Fibroblast of mammary gland (primary cell): ENCODE measurements around the gene RHCE.

Experiments
- DNase-seq: peaks from one replicate; pipeline ENCODE4 v3.0.0-alpha.2; 2010; ENCODE audit warnings: low read depth
- H3K4me3 ChIP-seq: 2 replicates; pipeline ENCODE4 v1.5.1; 2011; ENCODE audit warnings: low read depth, mild to moderate bottlenecking, low read length, moderate library complexity; ENCODE audit not compliant: control insufficient read depth
- TF ChIP-seq, protein P1 (sequence below): conservative IDR thresholded peaks from 2 replicates; pipeline ENCODE4 v1.5.1; 2011; ENCODE audit warnings: low read depth, low read length, inconsistent platforms; ENCODE audit not compliant: control insufficient read depth, insufficient read depth

The RHCE gene

GRCh38 chr1:25432749-25433388, 12.2 kb upstream of the RHCE start:
- TF ChIP-seq, protein P1, sequence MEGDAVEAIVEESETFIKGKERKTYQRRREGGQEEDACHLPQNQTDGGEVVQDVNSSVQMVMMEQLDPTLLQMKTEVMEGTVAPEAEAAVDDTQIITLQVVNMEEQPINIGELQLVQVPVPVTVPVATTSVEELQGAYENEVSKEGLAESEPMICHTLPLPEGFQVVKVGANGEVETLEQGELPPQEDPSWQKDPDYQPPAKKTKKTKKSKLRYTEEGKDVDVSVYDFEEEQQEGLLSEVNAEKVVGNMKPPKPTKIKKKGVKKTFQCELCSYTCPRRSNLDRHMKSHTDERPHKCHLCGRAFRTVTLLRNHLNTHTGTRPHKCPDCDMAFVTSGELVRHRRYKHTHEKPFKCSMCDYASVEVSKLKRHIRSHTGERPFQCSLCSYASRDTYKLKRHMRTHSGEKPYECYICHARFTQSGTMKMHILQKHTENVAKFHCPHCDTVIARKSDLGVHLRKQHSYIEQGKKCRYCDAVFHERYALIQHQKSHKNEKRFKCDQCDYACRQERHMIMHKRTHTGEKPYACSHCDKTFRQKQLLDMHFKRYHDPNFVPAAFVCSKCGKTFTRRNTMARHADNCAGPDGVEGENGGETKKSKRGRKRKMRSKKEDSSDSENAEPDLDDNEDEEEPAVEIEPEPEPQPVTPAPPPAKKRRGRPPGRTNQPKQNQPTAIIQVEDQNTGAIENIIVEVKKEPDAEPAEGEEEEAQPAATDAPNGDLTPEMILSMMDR, result no peak
- no peak for DNase-seq
- no peak overlapping the region for H3K4me3 ChIP-seq

GRCh38 chr1:25431955-25432719, 11.5 kb upstream of the RHCE start:
- TF ChIP-seq, protein P1, result no peak
- DNase-seq, result no peak

GRCh38 chr1:25430967-25431881, 10.6 kb upstream of the RHCE start:
- TF ChIP-seq, protein P1, result no peak
- no peak for DNase-seq
- H3K4me3 ChIP-seq, result peak overlapping the region; percentile 88

More at GRCh38 chr1:25431955-25432719, 11.5 kb upstream of the RHCE start:
- H3K4me3 ChIP-seq, result peak overlapping the region; percentile 74

DNA sequence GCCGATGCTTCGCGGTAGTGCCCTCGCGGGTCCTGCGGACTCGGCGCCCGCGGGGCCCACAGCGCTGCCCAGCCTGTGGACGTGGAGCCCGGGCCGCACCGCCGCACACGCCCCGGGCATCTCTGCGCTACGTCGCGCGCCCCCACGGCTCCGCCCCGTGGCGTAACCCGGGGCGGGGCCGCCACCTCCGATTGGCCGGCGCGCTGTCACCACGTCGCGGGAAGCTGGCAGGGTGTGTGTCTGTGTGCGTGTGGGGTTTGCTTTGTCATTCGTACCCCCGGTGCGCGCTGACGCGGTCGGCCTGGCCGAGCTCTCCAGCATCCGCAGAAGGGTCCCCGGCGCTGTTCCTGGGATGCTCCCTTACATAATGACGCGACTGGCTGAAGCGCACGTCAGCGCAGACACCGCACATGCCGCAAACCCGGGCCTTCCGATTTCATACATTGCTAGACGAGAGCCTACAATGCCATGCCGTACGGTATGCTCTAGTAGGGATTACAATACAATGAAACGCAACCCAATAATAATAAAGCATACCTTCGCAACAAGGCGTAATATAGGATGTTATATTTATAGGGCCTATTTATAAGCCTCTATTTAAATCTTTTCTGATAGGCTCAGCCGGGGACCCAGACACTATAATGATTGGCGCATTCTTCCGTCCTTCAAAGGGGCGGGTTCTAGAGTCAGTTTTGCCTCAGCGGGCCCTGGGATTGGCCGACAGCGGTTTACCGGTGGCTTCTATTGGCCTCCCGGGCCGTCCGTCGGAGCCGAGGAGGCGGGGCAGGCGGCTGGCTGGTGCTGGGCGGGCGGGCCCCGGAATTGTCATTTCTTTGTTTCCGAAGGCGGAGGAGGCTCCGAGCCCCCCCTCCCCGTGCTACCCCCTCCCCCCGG, 9.7 kb upstream of the RHCE start, which contains the start of gene MACO1:
Gene MACO1 (plus strand): TSS at position 825 of the 894 bp plus-strand sequence. CDS start 202 bp downstream, outside the sequence.
- peak; percentile 94 for DNase-seq
- TF ChIP-seq, protein P1, result no peak
- peak within 1 kb of the TSS; percentile 88 for H3K4me3 ChIP-seq

GRCh38 chr1:25428475-25429166, 8.0 kb upstream of the RHCE start:
- no peak for DNase-seq
- no peak overlapping the region for H3K4me3 ChIP-seq
- TF ChIP-seq, protein P1, result no peak
